ENCODE results near the gene IGSF9B.
A peak's percentile ranks its signal among the peaks of the same experiment; 100 is the strongest.

The IGSF9B gene

GRCh38 chr11:133917921-133918607 is 38.7 kb downstream of the IGSF9B start:
- DNase-seq, result no peak

- no peak for DNase-seq
Measured at GRCh38 chr11:133916784-133917440, 39.9 kb downstream of the IGSF9B start.

DNA sequence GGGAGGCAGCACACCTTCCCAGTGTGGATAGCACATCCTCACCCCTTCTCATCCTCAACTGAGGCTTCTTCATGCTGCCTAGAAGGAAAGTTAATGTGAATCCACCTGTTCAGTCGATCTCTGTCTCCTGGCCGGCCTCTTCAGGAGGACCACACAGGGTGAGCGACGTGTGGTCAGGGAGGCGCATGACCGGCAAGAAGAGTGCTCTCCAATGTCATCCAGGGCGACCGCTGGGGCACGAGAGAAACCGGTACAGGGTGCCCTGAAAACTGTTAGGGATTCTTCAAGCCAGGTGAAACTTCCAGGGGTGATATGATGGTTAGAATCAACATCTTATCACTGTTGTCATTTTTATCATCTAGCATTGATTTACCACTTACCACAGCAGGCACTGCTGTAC is 43.0 kb downstream of the IGSF9B start:
- no peak for DNase-seq

- DNase-seq, result peak; percentile 38
Measured at GRCh38 chr11:133911171-133911570, 45.6 kb downstream of the IGSF9B start.

GRCh38 chr11:133910101-133910500 is 46.7 kb downstream of the IGSF9B start:
- DNase-seq, result no peak

DNA sequence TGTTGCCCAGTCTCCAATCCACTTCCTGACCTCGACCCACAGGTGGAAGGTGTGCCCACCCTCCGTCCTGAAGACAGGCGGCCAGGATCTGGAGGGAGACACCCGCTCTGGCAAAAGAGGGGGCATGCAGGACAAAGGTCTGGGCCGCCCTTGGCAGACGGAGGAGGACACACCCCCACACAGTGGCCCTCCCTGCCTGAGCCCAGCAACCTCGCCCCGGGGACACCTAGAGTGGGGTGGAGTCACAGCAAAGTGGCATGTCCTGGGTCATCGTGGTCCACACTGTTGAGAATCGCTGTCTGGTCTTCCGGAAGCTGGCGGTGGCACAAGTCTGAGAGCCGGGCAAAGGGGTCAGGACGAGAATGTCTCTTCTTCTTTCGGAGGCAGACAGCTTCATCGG is 47.9 kb downstream of the IGSF9B start:
- no peak for DNase-seq

GRCh38 chr11:133907841-133908241 is 48.9 kb downstream of the IGSF9B start:
- no peak for DNase-seq

DNA sequence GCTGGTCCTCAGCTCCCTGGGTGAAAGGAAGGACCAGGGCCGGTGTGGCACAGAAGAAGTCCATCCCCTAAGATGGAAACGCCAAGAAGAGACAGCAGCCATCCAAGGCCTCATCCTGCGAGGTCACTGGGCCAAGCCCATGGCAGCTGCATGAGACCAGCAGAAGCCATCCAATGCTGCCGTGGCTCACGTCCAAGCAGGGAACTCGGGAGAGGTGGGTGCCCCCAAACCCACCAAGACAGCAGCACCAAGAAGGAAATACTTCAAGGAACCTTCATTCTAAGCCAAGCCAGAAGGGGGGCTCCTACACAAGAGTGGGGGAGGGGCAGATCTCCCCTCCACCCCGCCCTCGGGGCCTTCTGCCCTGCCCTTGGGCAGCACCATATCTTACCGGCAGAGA is 49.6 kb downstream of the IGSF9B start:
- DNase-seq, result no peak

DNA sequence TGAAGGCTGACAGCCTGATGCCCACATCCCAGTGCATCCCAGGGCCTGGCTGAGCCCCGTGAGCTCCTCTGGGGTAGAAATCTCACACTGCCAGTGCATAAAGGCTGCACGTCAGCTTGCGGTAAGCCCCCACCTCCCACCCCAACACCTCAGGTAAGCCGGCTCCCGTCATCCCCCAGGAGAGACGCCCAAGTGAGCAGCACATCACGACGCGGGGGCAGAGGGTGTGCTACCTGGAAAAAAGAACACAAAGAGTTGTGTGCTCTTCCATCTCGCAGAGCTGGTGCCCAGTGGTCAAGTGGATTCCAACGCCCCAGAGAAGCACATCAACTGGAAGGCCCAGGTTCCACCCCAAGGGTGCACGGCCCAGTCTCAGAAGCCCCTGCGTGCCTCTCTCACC is 50.0 kb downstream of the IGSF9B start:
- DNase-seq, result no peak

- no peak for DNase-seq
Measured at GRCh38 chr11:133906241-133906640, 50.5 kb downstream of the IGSF9B start.

DNA sequence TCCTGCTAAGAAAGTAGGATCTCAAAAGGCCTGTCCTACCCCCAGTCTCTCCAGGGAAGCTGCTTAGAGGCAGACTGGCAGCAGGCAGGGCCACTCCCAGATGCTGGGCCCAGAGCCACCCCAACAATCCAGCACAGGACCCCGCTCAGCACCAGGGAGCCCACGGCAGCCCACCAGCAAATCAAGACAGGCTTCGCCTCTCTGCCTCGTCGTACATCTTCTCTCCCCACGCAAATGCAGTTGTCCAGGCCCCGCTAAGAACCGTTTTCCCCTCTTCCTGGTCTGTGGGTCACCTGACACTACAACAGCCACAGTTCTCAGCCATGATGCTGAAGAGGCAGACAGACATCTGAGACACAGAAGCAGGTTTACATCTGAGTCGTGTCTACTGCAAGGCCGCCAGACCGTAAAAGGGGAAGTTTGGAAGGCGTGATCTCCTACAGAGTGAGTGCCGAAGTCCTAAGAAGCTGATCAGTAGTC is 51.1 kb downstream of the IGSF9B start:
- DNase-seq, result no peak

DNA sequence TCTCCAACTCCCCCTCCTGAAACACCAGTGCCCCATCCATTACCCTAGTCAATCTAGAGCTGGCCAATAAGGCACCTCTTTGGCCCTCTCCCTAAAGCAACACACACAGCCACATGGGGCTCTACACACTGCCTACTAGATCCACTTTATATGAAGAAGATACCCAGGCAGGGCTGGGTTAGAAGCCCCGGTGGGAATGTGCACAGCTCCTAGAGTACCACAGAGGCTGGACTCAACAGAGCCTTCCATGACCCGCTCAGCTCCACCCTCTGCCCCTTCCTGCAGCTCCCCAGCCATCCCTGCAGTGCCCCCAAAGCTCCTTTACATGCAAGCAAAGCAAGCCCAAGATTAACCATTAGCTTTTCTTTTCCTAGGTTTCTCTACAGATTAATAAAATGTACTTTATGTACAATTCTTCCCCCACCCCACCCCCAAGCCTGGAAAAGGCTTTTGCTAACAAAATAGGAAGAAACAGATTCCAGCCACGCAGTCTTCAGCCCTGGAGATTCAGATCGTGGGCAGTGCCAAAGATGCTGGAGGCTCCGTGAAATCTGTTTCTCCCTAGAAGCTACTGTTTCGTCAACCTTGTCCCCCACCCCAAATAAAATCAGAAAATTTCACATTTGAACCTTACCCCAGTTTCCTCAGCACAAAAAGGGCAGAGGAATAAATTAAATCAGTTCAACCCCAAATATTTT is 51.8 kb downstream of the IGSF9B start:
- no peak for DNase-seq

- no peak for DNase-seq
Measured at GRCh38 chr11:133903875-133904817, 52.6 kb downstream of the IGSF9B start.

DNA sequence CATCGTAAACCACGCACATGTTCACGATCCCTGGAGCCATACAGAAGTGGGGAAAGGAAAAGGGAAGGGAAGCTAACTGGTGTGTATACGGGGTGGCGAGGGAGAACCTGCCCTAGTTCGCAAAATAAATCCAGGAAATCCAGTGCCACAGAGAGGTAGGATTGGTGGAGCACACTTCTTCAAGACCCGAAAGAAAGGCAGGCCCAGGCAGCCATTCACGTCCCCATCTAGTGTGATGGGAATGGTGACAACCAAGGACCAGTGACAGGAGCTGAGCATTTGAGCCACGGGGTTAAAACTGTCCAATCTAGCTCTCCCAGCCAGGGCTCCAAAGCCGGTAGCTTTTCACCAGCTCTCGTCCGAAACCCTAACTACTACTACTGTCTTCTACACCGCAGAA is 53.7 kb downstream of the IGSF9B start:
- no peak for DNase-seq

- no peak for DNase-seq
Measured at GRCh38 chr11:133902506-133902905, 54.3 kb downstream of the IGSF9B start.

GRCh38 chr11:133901999-133902398 is 54.8 kb downstream of the IGSF9B start:
- DNase-seq, result no peak

DNA sequence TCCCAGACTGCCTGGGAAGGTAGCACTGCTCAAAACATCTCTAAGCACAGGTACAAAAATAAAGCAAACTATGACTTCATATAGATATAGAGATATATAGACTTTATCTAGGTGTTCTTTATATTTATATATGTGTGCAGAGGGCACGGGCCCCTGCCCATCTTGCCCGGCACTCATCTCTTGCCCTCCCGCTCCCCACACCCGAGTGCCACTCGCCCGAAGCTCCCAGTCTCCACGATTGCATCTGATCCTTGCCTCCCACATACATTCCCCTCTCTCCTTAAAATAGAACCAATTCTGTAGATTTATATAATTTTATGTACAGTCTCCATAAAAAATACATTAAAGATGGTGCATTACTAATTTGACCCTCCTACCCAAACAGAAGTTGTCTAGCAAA is 55.5 kb downstream of the IGSF9B start:
- no peak for DNase-seq

DNA sequence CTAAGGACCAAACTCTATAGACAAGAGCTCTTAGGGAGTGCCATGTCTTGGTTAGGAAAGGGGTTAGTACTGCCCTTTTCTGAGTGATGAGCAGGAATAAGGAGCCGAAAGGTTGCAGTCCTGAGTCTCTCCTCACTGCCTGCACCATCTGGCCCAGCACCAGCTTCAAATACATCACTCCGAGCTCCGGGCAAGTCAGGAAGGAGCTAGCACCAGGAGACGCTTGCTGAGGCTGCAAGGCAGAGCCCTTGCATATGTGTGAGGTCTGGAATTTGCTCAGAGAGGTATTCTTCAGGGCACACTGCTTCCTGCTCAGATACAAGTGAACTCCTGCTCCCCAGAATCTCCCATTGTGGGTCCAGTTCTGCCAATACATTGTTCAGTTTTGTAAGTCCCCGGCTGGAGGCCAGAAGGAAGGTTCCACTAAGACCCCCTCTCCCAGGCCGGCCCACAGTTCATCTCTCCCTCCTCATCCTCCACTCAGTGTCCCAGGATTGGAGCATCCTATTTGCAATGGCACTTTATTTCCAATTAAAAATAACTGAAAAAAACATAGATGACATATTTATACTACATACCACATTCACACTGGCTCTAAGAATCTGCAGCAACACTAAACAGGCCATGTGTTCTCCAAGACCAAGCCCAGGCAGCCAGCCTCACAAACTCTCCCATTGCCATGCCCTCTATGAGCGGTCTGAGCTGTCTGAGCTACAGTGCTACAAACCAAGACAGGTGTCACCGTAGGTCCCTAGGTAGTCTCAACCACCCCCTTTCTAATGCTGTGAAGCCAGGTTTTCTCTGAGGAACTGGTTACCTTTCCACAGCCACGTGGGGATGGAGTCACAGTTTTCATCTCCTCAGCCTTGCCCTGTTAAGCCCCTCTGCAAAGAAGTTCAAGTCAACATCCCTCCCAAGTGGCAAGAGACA is 56.3 kb downstream of the IGSF9B start:
- no peak for DNase-seq

- no peak for DNase-seq
Measured at GRCh38 chr11:133898770-133899115, 58.0 kb downstream of the IGSF9B start.

DNA sequence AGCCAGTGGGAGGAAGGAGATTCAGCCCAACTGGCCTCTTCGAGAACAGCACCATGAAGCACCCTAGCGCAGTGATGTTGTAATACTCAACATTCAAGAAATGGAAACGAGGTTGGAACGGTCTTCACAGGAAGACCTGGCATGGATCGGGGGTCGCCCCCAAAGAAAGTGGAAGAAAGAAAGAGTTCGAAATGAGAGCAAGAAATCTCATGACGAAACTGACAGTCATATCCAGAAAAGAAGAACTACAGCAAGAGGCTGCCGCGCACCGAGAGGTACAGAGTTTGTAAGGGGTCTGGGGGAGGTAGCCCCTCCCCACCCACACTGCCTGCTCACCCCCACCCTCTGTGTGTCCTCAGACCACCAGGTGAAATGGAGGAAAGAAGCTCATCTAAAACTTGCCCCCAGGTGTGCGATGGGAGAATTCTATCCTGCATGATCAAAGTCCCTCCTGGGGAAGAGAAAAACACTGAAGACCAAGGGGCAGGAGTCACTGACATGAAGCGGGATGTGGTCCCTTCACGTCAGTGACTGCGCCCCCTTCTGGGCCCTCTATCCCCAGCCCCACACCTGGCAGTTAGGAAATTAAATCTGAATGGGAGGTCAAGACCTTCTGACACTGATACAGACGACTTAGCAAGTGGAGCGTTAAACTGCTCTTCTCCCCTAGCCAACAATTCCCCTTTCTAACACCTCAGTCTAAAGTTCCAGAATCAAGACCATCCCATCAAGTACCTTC is 58.6 kb downstream of the IGSF9B start:
- DNase-seq, result no peak

GRCh38 chr11:133897331-133897650 is 59.5 kb downstream of the IGSF9B start:
- no peak for DNase-seq

All from OCI-M1 (cell line).